ENCODE data around the gene MGAT5B. TPM values are rescaled to one million over a fixed set of nuclear protein-coding genes. Genes with fewer than 3 reads are reported as not detected.

MGAT5B gene
- total and polyA plus RNA-seq, 10 of the 15 experiments (the other 5 are each of a cell fraction or from before 2014, with no cell fraction given) = 0.13 TPM; not detected in 9

DNA sequence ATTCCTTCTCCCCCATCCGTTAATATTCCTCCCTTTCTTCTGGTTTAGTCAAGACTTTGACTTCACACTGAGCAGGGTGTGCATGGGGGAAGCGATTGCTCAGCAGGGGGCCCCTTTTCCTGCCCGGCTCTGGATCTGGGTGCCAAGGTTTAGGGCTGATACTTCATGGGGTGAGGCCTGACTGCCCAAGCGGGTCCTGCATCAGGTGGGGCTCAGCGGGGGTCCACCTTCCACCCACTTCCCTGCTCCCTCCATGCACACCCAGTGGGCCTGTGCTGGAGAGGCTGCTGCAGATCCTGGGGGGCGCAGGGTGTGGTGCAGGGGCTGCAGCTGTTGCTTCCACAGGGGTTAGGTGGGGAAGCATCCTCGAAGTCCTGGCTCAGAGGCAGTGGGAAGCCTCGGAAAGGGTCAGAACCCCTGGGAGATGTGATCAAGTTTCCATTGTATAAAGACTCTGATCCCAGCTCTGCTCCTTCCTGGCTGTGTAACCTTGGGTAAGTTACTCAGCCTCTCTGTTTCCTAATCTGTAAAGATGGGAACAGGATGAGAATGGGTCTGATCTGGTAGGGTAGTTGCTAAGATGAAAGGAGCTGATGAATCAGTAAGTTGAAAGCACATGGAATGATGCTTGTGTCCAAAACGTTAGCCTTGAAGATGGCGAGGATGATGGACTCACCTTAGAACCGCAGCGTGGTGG, 53.3 kb downstream of the MGAT5B start:
- Histone ChIP-seq H3K4me3 (no peak overlapping the region), H3K9me3 (replicated peaks; ENCODE audit: control insufficient read depth, insufficient read depth, low read length) (no peaks in the 10 kb centered on the region), H2AFZ (ENCODE audit: control insufficient read depth, low read depth, low read length) (no peak overlapping the region), H3K27ac (ENCODE audit: control insufficient read depth, insufficient read depth) (no peak overlapping the region), H3K4me2 (ENCODE audit: control insufficient read depth, insufficient read depth) (no peak overlapping the region), H3K27me3 (replicated peaks in 1 of 2; ENCODE audit: control insufficient read depth in 2 of 2, insufficient read depth in 2 of 2, low read length in 1 of 2) (peaks cover 3 to 7% of the 10 kb centered on the region in 2 experiments; a peak in 3 of 4 replicates), H3K9ac (ENCODE audit: control insufficient read depth, insufficient read depth, low read length) (no peak overlapping the region), H3K36me3 (ENCODE audit: control insufficient read depth in 2 of 2, insufficient read depth in 2 of 2, low read length in 1 of 2) (no peaks in the 10 kb centered on the region), H4K20me1 (ENCODE audit: control insufficient read depth, insufficient read depth) (no peaks in the 10 kb centered on the region), H3K79me2 (ENCODE audit: control insufficient read depth, insufficient read depth, low read length) (no peaks in the 10 kb centered on the region), H3K4me1 (ENCODE audit: control insufficient read depth, insufficient read depth, low read length) (no peaks in the 10 kb centered on the region)
- TF ChIP-seq BACH1 (IDR thresholded peaks at IDR 0.05; ENCODE audit: borderline replicate concordance) (no peak), ZNF274 (IDR thresholded peaks at IDR 0.05; ENCODE audit: insufficient read depth, insufficient read length) (no peak), SMAD1 (IDR thresholded peaks at IDR 0.05; ENCODE audit: low read depth, partially characterized antibody) (no peak), TAF1 (IDR thresholded peaks at IDR 0.05; ENCODE audit: borderline replicate concordance, low read depth, low read length) (no peak), PAX5 (IDR thresholded peaks at IDR 0.05; ENCODE audit: borderline replicate concordance, low read depth, low read length) (no peak), HCFC1 (IDR thresholded peaks at IDR 0.05; ENCODE audit: low read length) (no peak), TBL1XR1 (IDR thresholded peaks at IDR 0.05; ENCODE audit: low read depth, low read length) (no peak), PAX8 (IDR thresholded peaks at IDR 0.05) (no peak), HDAC2 (IDR thresholded peaks at IDR 0.05) (no peak), ZNF207 (IDR thresholded peaks at IDR 0.05; ENCODE audit: borderline replicate concordance) (no peak), TCF3 (IDR thresholded peaks at IDR 0.05; ENCODE audit: borderline replicate concordance, insufficient read depth, low read depth, low read length) (no peak), FOS (IDR thresholded peaks at IDR 0.05; ENCODE audit: borderline replicate concordance, extremely low read depth, insufficient read length) (no peak), PML (IDR thresholded peaks at IDR 0.05; ENCODE audit: low read length) (no peak), BCL11A (IDR thresholded peaks at IDR 0.05; ENCODE audit: low read depth, low read length) (no peak), CHD2 (IDR thresholded peaks at IDR 0.05; ENCODE audit: borderline replicate concordance, low read depth, low read length) (no peak)
- TF ChIP-seq, protein P1, sequence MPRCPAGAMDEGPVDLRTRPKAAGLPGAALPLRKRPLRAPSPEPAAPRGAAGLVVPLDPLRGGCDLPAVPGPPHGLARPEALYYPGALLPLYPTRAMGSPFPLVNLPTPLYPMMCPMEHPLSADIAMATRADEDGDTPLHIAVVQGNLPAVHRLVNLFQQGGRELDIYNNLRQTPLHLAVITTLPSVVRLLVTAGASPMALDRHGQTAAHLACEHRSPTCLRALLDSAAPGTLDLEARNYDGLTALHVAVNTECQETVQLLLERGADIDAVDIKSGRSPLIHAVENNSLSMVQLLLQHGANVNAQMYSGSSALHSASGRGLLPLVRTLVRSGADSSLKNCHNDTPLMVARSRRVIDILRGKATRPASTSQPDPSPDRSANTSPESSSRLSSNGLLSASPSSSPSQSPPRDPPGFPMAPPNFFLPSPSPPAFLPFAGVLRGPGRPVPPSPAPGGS (IDR thresholded peaks at IDR 0.05; ENCODE audit: borderline replicate concordance, insufficient read depth, low read depth, low read length, poor library complexity, severe bottlenecking) = no peak
- TF ChIP-seq, protein P2, sequence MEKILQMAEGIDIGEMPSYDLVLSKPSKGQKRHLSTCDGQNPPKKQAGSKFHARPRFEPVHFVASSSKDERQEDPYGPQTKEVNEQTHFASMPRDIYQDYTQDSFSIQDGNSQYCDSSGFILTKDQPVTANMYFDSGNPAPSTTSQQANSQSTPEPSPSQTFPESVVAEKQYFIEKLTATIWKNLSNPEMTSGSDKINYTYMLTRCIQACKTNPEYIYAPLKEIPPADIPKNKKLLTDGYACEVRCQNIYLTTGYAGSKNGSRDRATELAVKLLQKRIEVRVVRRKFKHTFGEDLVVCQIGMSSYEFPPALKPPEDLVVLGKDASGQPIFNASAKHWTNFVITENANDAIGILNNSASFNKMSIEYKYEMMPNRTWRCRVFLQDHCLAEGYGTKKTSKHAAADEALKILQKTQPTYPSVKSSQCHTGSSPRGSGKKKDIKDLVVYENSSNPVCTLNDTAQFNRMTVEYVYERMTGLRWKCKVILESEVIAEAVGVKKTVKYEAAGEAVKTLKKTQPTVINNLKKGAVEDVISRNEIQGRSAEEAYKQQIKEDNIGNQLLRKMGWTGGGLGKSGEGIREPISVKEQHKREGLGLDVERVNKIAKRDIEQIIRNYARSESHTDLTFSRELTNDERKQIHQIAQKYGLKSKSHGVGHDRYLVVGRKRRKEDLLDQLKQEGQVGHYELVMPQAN (conservative IDR thresholded peaks at IDR 0.05) = no peak
- TF ChIP-seq, protein P3, sequence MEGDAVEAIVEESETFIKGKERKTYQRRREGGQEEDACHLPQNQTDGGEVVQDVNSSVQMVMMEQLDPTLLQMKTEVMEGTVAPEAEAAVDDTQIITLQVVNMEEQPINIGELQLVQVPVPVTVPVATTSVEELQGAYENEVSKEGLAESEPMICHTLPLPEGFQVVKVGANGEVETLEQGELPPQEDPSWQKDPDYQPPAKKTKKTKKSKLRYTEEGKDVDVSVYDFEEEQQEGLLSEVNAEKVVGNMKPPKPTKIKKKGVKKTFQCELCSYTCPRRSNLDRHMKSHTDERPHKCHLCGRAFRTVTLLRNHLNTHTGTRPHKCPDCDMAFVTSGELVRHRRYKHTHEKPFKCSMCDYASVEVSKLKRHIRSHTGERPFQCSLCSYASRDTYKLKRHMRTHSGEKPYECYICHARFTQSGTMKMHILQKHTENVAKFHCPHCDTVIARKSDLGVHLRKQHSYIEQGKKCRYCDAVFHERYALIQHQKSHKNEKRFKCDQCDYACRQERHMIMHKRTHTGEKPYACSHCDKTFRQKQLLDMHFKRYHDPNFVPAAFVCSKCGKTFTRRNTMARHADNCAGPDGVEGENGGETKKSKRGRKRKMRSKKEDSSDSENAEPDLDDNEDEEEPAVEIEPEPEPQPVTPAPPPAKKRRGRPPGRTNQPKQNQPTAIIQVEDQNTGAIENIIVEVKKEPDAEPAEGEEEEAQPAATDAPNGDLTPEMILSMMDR (IDR thresholded peaks at IDR 0.05 in 2 of 3, conservative IDR thresholded peaks at IDR 0.05 in 1 of 3; ENCODE audit: control insufficient read depth in 2 of 3, extremely low read depth in 1 of 3, insufficient read depth in 1 of 3, low read depth in 3 of 3, low read length in 3 of 3) = no peak
- SMC1A ChIA-PET (ENCODE audit: uncharacterized antibody, unreplicated experiment) = no interaction called here
- RAD21 ChIA-PET (ENCODE audit: unreplicated experiment) = no interaction called here
- 2% methylated on average over 12 of the region's 12 CpGs for WGBS (ENCODE audit: insufficient coverage, insufficient replicate concordance, low lambda C conversion rate, missing lambda C conversion rate)
- in situ Hi-C loops (cut with MboI) = no loop called here
- CTCF ChIA-PET = interaction anchor here (1.0 kb wide), 1 partner anchor 54 kb away, joined by 3 read pairs; the partner anchor contains the start of gene MGAT5B
- POLR2A ChIA-PET = no interaction called here
- DNase-seq (ENCODE audit: low read depth, low spot score) = no peak
- BruUV-seq (replicated peaks) = no TSS peak
- intact Hi-C loops (cut with micrococcal nuclease; ENCODE audit: unreplicated experiment) = no loop called here
- ATAC-seq = no peak
- FAIRE-seq = no peak
